ENCODE data around the gene UBE2E2. TPM values are rescaled to one million over a fixed set of nuclear protein-coding genes. Genes with fewer than 3 reads are reported as not detected.

Gene UBE2E2
- total RNA-seq, 1 donor from 2014 or later: 28.7 TPM

GRCh38 chr3:23595851-23596250, 392.7 kb downstream of the UBE2E2 start:
- Histone ChIP-seq H3K27me3 (ENCODE audit: control insufficient read depth, insufficient read depth, low read length) (no peaks in the 10 kb centered on the region), H3K4me3 (ENCODE audit: low read depth, low read length) (no peak overlapping the region), H3K36me3 (ENCODE audit: control insufficient read depth, insufficient read depth, low read length) (no peaks in the 10 kb centered on the region)
- TF ChIP-seq, protein P1, sequence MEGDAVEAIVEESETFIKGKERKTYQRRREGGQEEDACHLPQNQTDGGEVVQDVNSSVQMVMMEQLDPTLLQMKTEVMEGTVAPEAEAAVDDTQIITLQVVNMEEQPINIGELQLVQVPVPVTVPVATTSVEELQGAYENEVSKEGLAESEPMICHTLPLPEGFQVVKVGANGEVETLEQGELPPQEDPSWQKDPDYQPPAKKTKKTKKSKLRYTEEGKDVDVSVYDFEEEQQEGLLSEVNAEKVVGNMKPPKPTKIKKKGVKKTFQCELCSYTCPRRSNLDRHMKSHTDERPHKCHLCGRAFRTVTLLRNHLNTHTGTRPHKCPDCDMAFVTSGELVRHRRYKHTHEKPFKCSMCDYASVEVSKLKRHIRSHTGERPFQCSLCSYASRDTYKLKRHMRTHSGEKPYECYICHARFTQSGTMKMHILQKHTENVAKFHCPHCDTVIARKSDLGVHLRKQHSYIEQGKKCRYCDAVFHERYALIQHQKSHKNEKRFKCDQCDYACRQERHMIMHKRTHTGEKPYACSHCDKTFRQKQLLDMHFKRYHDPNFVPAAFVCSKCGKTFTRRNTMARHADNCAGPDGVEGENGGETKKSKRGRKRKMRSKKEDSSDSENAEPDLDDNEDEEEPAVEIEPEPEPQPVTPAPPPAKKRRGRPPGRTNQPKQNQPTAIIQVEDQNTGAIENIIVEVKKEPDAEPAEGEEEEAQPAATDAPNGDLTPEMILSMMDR (IDR thresholded peaks at IDR 0.05; ENCODE audit: insufficient read depth, low read length, poor library complexity, severe bottlenecking): no peak
- no peak for DNase-seq (ENCODE audit: low read depth)

GRCh38 chr3:23600167-23600871, 397.2 kb downstream of the UBE2E2 start:
- Histone ChIP-seq H3K27me3 (ENCODE audit: control insufficient read depth, insufficient read depth, low read length) (no peaks in the 10 kb centered on the region), H3K4me3 (ENCODE audit: low read depth, low read length) (no peak overlapping the region), H3K36me3 (ENCODE audit: control insufficient read depth, insufficient read depth, low read length) (no peaks in the 10 kb centered on the region)
- DNase-seq (ENCODE audit: low read depth): peak; percentile 80
- TF ChIP-seq, protein P1 (IDR thresholded peaks at IDR 0.05; ENCODE audit: insufficient read depth, low read length, poor library complexity, severe bottlenecking): no peak

DNA sequence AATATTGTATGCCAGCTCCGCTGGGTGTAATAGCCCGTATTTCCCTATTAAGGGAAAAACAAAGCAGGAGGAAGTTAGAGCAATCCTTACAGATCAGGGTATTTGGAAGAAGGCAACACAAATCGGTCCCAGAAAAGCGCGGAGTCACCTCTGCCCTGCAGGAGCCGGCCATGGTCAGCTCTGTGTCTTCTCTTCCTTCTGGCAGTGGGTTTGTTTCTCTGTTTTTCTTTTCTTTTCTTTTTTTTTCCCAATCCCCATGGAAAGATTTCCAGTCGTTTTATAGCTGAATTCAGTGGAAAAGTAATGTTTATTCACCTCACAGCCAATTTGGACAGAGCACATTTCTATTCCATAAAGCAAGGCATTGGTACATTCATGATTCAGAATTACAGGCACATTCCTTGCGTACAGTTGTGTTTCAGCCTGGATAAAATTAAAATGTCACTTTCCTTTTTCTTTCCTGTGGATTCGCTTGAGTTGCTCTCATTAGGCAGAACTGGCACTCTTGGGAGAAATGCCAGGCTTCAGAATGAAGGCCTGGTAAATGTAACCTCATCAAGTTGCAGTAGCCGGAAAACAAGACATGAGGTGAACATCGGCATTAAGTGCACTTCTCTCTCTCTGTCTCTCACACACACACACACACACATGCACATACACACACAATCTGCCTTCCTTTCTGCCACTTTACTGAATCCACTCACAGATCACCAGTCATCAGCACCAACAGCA, 398.1 kb downstream of the UBE2E2 start:
- Histone ChIP-seq H3K4me3 (ENCODE audit: low read depth, low read length) (no peak overlapping the region), H3K36me3 (ENCODE audit: control insufficient read depth, insufficient read depth, low read length) (no peaks in the 10 kb centered on the region), H3K27me3 (ENCODE audit: control insufficient read depth, insufficient read depth, low read length) (no peaks in the 10 kb centered on the region)
- TF ChIP-seq, protein P1 (IDR thresholded peaks at IDR 0.05; ENCODE audit: insufficient read depth, low read length, poor library complexity, severe bottlenecking): no peak
- DNase-seq (ENCODE audit: low read depth): peak; percentile 39

- no peak for DNase-seq (ENCODE audit: low read depth)
- Histone ChIP-seq H3K36me3 (ENCODE audit: control insufficient read depth, insufficient read depth, low read length) (no peaks in the 10 kb centered on the region), H3K4me3 (ENCODE audit: low read depth, low read length) (no peak overlapping the region), H3K27me3 (ENCODE audit: control insufficient read depth, insufficient read depth, low read length) (no peaks in the 10 kb centered on the region)
- TF ChIP-seq, protein P1 (IDR thresholded peaks at IDR 0.05; ENCODE audit: insufficient read depth, low read length, poor library complexity, severe bottlenecking): no peak
Observed at GRCh38 chr3:23602971-23603370, 399.8 kb downstream of the UBE2E2 start.

GRCh38 chr3:23607184-23607847, 404.2 kb downstream of the UBE2E2 start:
- no peak overlapping the region for H3K4me3 ChIP-seq (ENCODE audit: low read depth, low read length)
- H3K36me3 ChIP-seq (ENCODE audit: control insufficient read depth, insufficient read depth, low read length): no peaks in the 10 kb centered on the region
- H3K27me3 ChIP-seq (ENCODE audit: control insufficient read depth, insufficient read depth, low read length): no peaks in the 10 kb centered on the region
- TF ChIP-seq, protein P1 (IDR thresholded peaks at IDR 0.05; ENCODE audit: insufficient read depth, low read length, poor library complexity, severe bottlenecking): no peak
- no peak for DNase-seq (ENCODE audit: low read depth)

All from kidney epithelial cell (primary cell).